PC-3 (cell line): Measurements from ENCODE around the gene RBMS3. TPM values are rescaled to one million over a fixed set of nuclear protein-coding genes. Genes with fewer than 3 reads are reported as not detected.

Experiments
- ATAC-seq: fragments of 200-7000 bp; cut with Tn5 transposase; 2 replicates; pipeline ENCODE4 v1.9.1; 2020; ENCODE audit warnings: mild to moderate bottlenecking, moderate library complexity
- BruUV-seq: library from RNA; stranded (reverse); fragments of 400-500 nt; replicated peaks from 2 replicates; lab custom pipeline; 2021; lab: Mats Ljungman, UMichigan
- CTCF ChIA-PET: fragments of 300-600 bp; sonication (Branson Sonifier 250); formaldehyde crosslinking; loops from one replicate; lab custom pipeline; 2022; ENCODE audit warnings: antibody characterized with exemption; lab: Charles Lee
- POLR2A ChIA-PET: fragments of 300-600 bp; sonication (Branson Sonifier 250); formaldehyde crosslinking; loops from one replicate; lab custom pipeline; 2022; ENCODE audit warnings: antibody characterized with exemption; ENCODE audit not compliant: unreplicated experiment; lab: Charles Lee
- DNase-seq: peaks from one replicate; pipeline ENCODE4 v3.0.0-alpha.2; 2015
- H2AFZ ChIP-seq: fragments of 300-600 bp; sonication (generic); 2 replicates; pipeline ENCODE4 v1.6.0; 2016; ENCODE audit warnings: antibody characterized with exemption, low read length
- H3F3A ChIP-seq: fragments of 300-600 bp; sonication (generic); one replicate; pipeline ENCODE4 v1.6.0; 2017; ENCODE audit warnings: antibody characterized with exemption, low read length, control low read depth, mild to moderate bottlenecking; ENCODE audit not compliant: unreplicated experiment
- H3K27ac ChIP-seq: fragments of 300-600 bp; sonication (generic); 2 replicates; pipeline ENCODE4 v1.5.1; 2016; ENCODE audit warnings: mild to moderate bottlenecking, low read length
- H3K27me3 ChIP-seq: fragments of 300-600 bp; sonication (generic); 2 replicates; pipeline ENCODE4 v1.6.1; 2016; ENCODE audit warnings: low read length, mixed read lengths
- H3K36me3 ChIP-seq: fragments of 300-600 bp; sonication (generic); 2 replicates; pipeline ENCODE4 v1.6.1; 2016; ENCODE audit warnings: low read depth, mixed run types, low read length, mixed read lengths
- H3K4me1 ChIP-seq: fragments of 300-600 bp; sonication (generic); 2 replicates; pipeline ENCODE4 v1.5.1; 2016; ENCODE audit warnings: low read length; ENCODE audit not compliant: insufficient read depth
- H3K4me2 ChIP-seq: fragments of 300-600 bp; sonication (generic); 2 replicates; pipeline ENCODE4 v1.6.0; 2016; ENCODE audit warnings: low read length
- H3K4me3 ChIP-seq: fragments of 300-600 bp; sonication (generic); 2 replicates; pipeline ENCODE4 v1.5.1; 2016; ENCODE audit warnings: mild to moderate bottlenecking, low read length, mixed read lengths
- H3K79me2 ChIP-seq: fragments of 300-600 bp; sonication (generic); 2 replicates; pipeline ENCODE4 v1.6.1; 2017; ENCODE audit warnings: low read length, mixed read lengths
- H3K9ac ChIP-seq: fragments of 300-600 bp; sonication (generic); 2 replicates; pipeline ENCODE4 v1.6.0; 2016; ENCODE audit warnings: mild to moderate bottlenecking, low read length
- H3K9me2 ChIP-seq: fragments of 300-600 bp; sonication (generic); replicated peaks from 2 replicates; pipeline ENCODE4 v1.6.1; 2016; ENCODE audit warnings: mixed run types, low read length, mixed read lengths
- H3K9me3 ChIP-seq: fragments of 300-600 bp; sonication (generic); 2 replicates; pipeline ENCODE4 v1.6.1; 2016; ENCODE audit warnings: low read length, mixed read lengths
- H4K20me1 ChIP-seq: fragments of 300-600 bp; sonication (generic); 2 replicates; pipeline ENCODE4 v1.6.1; 2016; ENCODE audit warnings: low read length, mixed read lengths
- EZH2 ChIP-seq: fragments of 300-600 bp; sonication (generic); IDR thresholded peaks from one replicate; pipeline ENCODE4 v1.6.1; 2017; ENCODE audit warnings: antibody characterized with exemption, mild to moderate bottlenecking, low read length; ENCODE audit not compliant: unreplicated experiment
- EZH2phosphoT487 ChIP-seq: fragments of 300-600 bp; sonication (generic); IDR thresholded peaks from 2 replicates; pipeline ENCODE4 v1.6.1; 2018; ENCODE audit warnings: mild to moderate bottlenecking, antibody characterized with exemption, low read length, borderline replicate concordance
- intact Hi-C: fragments of 100-400 bp; cut with micrococcal nuclease; formaldehyde crosslinking; loops from 2 replicates; pipeline ENCODE4 v1.9.0; 2023
- total RNA-seq: library from RNA; depleted of rRNA; stranded (reverse); fragments of >200 nt; gene quantifications from 2 replicates; pipeline ENCODE4 v1.2.3, GENCODE V29; 2014
- TF ChIP-seq, protein P1 (sequence below): fragments of 300-600 bp; sonication (generic); conservative IDR thresholded peaks from 2 replicates; pipeline ENCODE4 v1.5.1; 2017; ENCODE audit warnings: antibody characterized with exemption, low read depth, mild to moderate bottlenecking, low read length

RBMS3 gene
- total RNA-seq, 1 experiment from 2014 or later = 5.4 TPM

DNA sequence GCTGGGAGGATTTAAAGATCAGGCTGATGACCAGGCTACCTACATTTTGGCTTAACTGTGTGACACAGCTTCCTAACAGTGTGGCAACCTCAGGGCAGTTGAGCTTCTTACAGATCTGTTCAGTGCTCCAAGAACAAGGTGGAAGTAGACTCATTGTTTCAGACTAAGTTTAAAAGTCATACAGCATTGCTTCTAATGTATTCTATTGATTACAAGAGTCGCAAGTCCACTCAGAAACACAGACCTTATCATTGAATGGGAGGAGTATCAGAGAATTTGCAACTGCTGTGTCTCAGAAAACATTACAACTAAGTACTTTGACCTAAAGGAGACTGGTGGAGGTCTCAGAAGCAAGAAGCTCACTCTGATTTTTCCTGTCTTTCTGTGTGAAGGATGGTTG, 746.0 kb downstream of the RBMS3 start:
- no peak for DNase-seq
- TF ChIP-seq EZH2 (no peak), EZH2phosphoT487 (no peak)
- TF ChIP-seq, protein P1, sequence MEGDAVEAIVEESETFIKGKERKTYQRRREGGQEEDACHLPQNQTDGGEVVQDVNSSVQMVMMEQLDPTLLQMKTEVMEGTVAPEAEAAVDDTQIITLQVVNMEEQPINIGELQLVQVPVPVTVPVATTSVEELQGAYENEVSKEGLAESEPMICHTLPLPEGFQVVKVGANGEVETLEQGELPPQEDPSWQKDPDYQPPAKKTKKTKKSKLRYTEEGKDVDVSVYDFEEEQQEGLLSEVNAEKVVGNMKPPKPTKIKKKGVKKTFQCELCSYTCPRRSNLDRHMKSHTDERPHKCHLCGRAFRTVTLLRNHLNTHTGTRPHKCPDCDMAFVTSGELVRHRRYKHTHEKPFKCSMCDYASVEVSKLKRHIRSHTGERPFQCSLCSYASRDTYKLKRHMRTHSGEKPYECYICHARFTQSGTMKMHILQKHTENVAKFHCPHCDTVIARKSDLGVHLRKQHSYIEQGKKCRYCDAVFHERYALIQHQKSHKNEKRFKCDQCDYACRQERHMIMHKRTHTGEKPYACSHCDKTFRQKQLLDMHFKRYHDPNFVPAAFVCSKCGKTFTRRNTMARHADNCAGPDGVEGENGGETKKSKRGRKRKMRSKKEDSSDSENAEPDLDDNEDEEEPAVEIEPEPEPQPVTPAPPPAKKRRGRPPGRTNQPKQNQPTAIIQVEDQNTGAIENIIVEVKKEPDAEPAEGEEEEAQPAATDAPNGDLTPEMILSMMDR = no peak
- Histone ChIP-seq H4K20me1 (no peaks in the 10 kb centered on the region), H3K36me3 (no peaks in the 10 kb centered on the region), H3K27me3 (no peaks in the 10 kb centered on the region), H3K9me2 (no peaks in the 10 kb centered on the region), H3K4me1 (no peaks in the 10 kb centered on the region), H3K79me2 (no peaks in the 10 kb centered on the region), H3K4me2 (no peak overlapping the region), H3K9ac (no peak overlapping the region), H3F3A (no peaks in the 10 kb centered on the region), H3K4me3 (no peak overlapping the region), H3K27ac (no peak overlapping the region), H3K9me3 (no peaks in the 10 kb centered on the region), H2AFZ (no peak overlapping the region)
- BruUV-seq = no TSS peak
- CTCF ChIA-PET = no interaction called here
- intact Hi-C loops = no loop called here
- ATAC-seq = no peak
- POLR2A ChIA-PET = no interaction called here

DNA sequence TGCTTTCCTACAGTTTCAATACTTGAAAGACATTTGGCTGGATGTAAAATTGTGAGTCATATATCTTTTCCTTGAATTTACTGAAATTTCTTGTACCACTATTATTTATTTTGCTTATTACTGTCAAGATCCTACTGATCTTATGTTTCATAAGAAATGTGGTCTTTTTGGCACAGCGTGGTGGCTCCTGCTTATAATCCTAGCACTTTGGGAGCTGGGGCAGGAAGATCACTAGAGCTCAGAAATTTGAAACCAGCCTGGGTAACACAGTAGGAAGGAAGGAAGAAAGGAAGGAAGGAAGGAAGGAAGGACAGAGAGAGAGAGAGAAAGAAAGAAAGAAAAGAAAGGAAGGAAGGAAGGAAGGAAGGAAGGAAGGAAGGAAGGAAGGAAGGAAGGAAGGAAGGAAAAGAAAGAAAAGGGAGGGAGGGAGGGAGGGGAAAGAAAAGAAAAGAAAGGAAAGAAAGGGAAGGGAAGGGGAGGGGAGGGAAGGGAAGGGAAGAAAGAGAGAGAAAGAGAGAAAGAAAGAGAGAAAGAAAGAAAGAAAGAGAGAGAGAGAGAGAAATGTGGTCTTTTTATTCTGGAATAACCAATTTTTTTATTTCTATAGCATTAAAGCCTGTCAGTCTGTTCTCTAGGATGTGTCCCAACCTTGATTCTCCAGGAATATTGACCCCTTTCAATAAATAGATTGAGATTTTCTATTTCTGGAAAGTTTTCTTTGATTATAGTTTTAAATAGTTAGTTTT, 753.5 kb downstream of the RBMS3 start:
- H2AFZ ChIP-seq = no peak overlapping the region
- no peaks in the 10 kb centered on the region for H3K79me2 ChIP-seq
- ChIA-PET POLR2A (no interaction called here), CTCF (no interaction called here)
- intact Hi-C loops = no loop called here
- no peaks in the 10 kb centered on the region for H3K36me3 ChIP-seq
- no peak for DNase-seq
- H3K27ac ChIP-seq = no peak overlapping the region
- H3K27me3 ChIP-seq = no peaks in the 10 kb centered on the region
- H3K4me2 ChIP-seq = no peak overlapping the region
- no peaks in the 10 kb centered on the region for H4K20me1 ChIP-seq
- H3K4me3 ChIP-seq = no peak overlapping the region
- no TSS peak for BruUV-seq
- H3K9ac ChIP-seq = no peak overlapping the region
- no peaks in the 10 kb centered on the region for H3K9me2 ChIP-seq
- H3K4me1 ChIP-seq = no peaks in the 10 kb centered on the region
- no peaks in the 10 kb centered on the region for H3F3A ChIP-seq
- H3K9me3 ChIP-seq = no peaks in the 10 kb centered on the region
- TF ChIP-seq EZH2phosphoT487 = no peak
- TF ChIP-seq EZH2 = no peak
- TF ChIP-seq, protein P1 = no peak
- no peak for ATAC-seq

DNA sequence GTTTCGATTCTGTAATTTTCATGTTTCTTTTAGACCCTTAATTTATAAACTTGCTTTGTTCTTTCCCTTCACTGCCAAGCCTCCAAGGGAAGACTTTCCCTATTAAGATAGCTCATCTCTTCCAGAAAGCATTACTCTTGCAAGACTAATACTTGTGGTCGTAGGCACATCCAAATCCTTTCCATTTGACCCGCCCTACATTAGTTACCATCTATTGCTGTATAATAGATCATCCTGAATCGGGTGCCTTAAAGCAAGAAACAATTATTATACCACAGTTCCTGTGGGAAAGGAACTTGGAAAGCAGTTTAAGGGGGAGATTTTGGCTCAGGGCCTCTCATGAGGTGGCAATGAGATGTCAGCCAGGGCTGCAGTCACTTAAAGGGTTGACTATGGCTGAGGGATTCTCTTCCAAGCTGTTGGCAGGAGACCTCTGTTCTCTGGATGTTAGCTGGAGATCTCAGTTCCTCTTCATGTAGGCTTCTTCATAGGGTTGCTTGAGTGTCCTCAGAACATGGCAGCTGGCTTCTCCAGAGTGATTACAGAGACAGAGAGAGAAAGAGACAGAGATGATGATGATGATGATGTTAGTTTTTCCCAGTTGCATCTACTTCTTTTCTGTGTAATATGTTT, 755.2 kb downstream of the RBMS3 start:
- Histone ChIP-seq H3K4me1 (no peaks in the 10 kb centered on the region), H3F3A (no peaks in the 10 kb centered on the region), H3K9ac (no peak overlapping the region), H3K79me2 (no peaks in the 10 kb centered on the region), H3K9me3 (no peaks in the 10 kb centered on the region), H3K27me3 (no peaks in the 10 kb centered on the region), H3K27ac (no peak overlapping the region), H3K36me3 (no peaks in the 10 kb centered on the region), H3K4me3 (no peak overlapping the region), H3K9me2 (no peaks in the 10 kb centered on the region), H4K20me1 (no peaks in the 10 kb centered on the region), H3K4me2 (no peak overlapping the region), H2AFZ (no peak overlapping the region)
- intact Hi-C loops = no loop called here
- TF ChIP-seq EZH2 (no peak), EZH2phosphoT487 (no peak)
- TF ChIP-seq, protein P1 = no peak
- no peak for ATAC-seq
- CTCF ChIA-PET = no interaction called here
- no peak for DNase-seq
- no TSS peak for BruUV-seq
- POLR2A ChIA-PET = no interaction called here
